Measurements from ENCODE around the gene SCIN.

GRCh38 chr7:12686891-12687717, 116.6 kb downstream of the SCIN start, which contains the start of gene ARL4A:
- no peak for TF ChIP-seq EP300 (IDR thresholded peaks at IDR 0.05)
- TF ChIP-seq, protein P1, sequence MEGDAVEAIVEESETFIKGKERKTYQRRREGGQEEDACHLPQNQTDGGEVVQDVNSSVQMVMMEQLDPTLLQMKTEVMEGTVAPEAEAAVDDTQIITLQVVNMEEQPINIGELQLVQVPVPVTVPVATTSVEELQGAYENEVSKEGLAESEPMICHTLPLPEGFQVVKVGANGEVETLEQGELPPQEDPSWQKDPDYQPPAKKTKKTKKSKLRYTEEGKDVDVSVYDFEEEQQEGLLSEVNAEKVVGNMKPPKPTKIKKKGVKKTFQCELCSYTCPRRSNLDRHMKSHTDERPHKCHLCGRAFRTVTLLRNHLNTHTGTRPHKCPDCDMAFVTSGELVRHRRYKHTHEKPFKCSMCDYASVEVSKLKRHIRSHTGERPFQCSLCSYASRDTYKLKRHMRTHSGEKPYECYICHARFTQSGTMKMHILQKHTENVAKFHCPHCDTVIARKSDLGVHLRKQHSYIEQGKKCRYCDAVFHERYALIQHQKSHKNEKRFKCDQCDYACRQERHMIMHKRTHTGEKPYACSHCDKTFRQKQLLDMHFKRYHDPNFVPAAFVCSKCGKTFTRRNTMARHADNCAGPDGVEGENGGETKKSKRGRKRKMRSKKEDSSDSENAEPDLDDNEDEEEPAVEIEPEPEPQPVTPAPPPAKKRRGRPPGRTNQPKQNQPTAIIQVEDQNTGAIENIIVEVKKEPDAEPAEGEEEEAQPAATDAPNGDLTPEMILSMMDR (IDR thresholded peaks at IDR 0.05) = peak in 1 of 4 experiments; percentile 14
- TF ChIP-seq POLR2A (IDR thresholded peaks at IDR 0.05) = peak; percentile 81 to 86
- peak; percentile 86 to 96 (median 93) for TF ChIP-seq POLR2AphosphoS5 (IDR thresholded peaks at IDR 0.05)

Data from sigmoid colon (tissue), 4 donors.